ENCODE data around the gene DESI2. TPM values are rescaled to one million over a fixed set of nuclear protein-coding genes. Genes with fewer than 3 reads are reported as not detected.

The DESI2 gene
- total RNA-seq, 3 donors from 2014 or later: 26.9 to 30.6 (median 29.7) TPM

GRCh38 chr1:244636488-244637259 is 16.3 kb upstream of the DESI2 start:
- intact Hi-C loops (cut with DNase I, micrococcal nuclease): no loop called here
- TF ChIP-seq CTCF (IDR thresholded peaks at IDR 0.05): no peak
- no peak for DNase-seq
- no peaks in the 10 kb centered on the region for H3K9me3 ChIP-seq
- H3K4me3 ChIP-seq: no peak overlapping the region
- H3K36me3 ChIP-seq (ENCODE audit: low read depth): no peaks in the 10 kb centered on the region
- H3K4me1 ChIP-seq (ENCODE audit: low read depth): no peaks in the 10 kb centered on the region
- no peak for ATAC-seq

- intact Hi-C loops (cut with DNase I, micrococcal nuclease): no loop called here
- Histone ChIP-seq H3K4me3 (no peak overlapping the region), H3K36me3 (ENCODE audit: low read depth) (no peaks in the 10 kb centered on the region), H3K4me1 (ENCODE audit: low read depth) (no peaks in the 10 kb centered on the region), H3K9me3 (no peaks in the 10 kb centered on the region)
- ATAC-seq (no peak), DNase-seq (no peak)
- no peak for TF ChIP-seq CTCF (IDR thresholded peaks at IDR 0.05)
These were observed 13.4 kb upstream of the DESI2 start for GRCh38 chr1:244639561-244639960.

DNA sequence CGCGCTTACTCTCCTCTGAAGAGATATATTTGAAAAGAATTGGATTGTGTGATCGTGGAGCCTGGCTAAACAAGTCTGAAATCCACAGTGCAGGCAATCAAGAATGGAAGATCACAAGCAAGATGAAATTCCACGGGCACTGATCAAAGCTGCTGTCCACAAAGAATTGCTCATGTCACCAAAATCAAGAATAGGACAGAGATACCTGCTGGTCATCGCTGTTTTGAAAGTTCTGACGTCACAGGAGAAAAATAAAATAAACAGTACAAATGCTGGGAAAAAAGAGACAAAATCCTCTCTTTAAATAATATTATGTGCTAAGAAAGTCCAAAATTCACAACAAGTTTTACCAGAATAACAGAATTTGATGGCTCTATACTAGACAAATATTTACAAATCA is 12.0 kb upstream of the DESI2 start:
- DNase-seq (no peak), ATAC-seq (no peak)
- Histone ChIP-seq H3K9me3 (no peaks in the 10 kb centered on the region), H3K36me3 (ENCODE audit: low read depth) (no peaks in the 10 kb centered on the region), H3K4me1 (ENCODE audit: low read depth) (no peaks in the 10 kb centered on the region), H3K4me3 (no peak overlapping the region)
- intact Hi-C loops (cut with DNase I, micrococcal nuclease): no loop called here
- no peak for TF ChIP-seq CTCF (IDR thresholded peaks at IDR 0.05)

DNA sequence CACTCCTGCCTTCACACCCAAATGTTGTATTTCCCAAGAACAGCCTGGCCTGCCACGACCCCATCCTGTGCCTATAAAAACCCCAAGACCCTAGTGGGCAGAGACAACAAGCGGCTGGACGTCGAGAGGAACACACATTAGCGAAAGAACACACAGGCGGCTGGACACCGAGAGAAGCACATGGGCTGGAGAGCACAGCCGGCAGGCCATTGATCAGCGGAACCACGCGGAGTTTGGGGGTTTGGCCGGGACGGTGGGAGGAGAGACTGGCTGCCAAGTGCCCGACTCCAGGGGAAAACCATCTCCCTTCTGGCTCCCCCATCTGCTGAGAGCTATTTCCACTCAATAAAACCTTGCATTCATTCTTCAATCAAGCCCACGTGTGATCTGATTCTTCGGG is 10.4 kb upstream of the DESI2 start:
- Histone ChIP-seq H3K4me1 (ENCODE audit: low read depth) (no peaks in the 10 kb centered on the region), H3K4me3 (no peak overlapping the region), H3K9me3 (no peaks in the 10 kb centered on the region), H3K36me3 (ENCODE audit: low read depth) (no peaks in the 10 kb centered on the region)
- DNase-seq: no peak
- intact Hi-C loops (cut with DNase I, micrococcal nuclease): no loop called here
- TF ChIP-seq CTCF (IDR thresholded peaks at IDR 0.05): no peak
- no peak for ATAC-seq

- Histone ChIP-seq H3K4me3 (no peak overlapping the region), H3K36me3 (ENCODE audit: low read depth) (no peaks in the 10 kb centered on the region), H3K4me1 (ENCODE audit: low read depth) (no peaks in the 10 kb centered on the region), H3K9me3 (no peaks in the 10 kb centered on the region)
- TF ChIP-seq CTCF (IDR thresholded peaks at IDR 0.05): no peak
- intact Hi-C loops (cut with DNase I, micrococcal nuclease): no loop called here
- ATAC-seq (no peak), DNase-seq (no peak)
These were observed 9.9 kb upstream of the DESI2 start for GRCh38 chr1:244642988-244643387.
